NOMO-1 treated with DMSO at 0.1 percent for 48 hours (cell line): Measurements from ENCODE around the gene ARRB1.
A peak's percentile ranks its signal among the peaks of the same experiment; 100 is the strongest.
"Not testable (repeated sequence)": the region's sequence is repeated elsewhere in the genome, so short reads cannot be mapped to it uniquely, and the experiment has no call there.

ENCODE experiments used
- DNase-seq: peaks from one replicate; lab custom pipeline; 2025; ENCODE audit not compliant: unreplicated experiment; lab: John Stamatoyannopoulos, UW

Gene ARRB1

GRCh38 chr11:75277991-75278790 is 73.3 kb downstream of the ARRB1 start:
- no peak for DNase-seq

DNA sequence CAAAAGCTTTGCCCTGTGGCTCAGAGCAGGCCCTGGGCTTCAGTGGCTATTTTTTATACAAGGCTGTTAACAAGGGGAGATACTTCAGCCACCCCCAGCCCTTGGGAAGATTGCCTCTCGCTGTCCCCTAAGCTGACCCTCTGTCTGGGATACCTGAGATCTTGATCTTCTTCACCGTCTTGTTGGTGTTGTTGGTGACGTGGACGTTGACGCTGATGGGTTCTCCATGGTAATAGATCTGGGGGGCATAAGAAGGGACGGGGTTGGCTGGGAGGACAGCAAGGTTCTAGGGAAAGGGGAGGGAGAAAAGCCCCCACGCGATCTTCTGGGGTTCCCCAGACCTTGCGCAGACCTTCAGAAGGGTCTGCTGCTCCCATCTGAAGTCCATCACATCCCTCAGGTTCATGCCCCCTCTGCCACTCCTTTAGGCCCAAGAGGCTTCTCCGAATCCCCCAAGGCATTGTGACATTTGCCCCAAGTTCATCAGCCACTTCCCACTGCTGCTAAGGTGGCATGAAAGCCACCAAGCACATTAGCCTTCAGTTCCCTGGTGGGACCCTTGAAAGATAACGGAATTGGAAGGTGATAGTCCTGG is 74.2 kb downstream of the ARRB1 start:
- no peak for DNase-seq

DNA sequence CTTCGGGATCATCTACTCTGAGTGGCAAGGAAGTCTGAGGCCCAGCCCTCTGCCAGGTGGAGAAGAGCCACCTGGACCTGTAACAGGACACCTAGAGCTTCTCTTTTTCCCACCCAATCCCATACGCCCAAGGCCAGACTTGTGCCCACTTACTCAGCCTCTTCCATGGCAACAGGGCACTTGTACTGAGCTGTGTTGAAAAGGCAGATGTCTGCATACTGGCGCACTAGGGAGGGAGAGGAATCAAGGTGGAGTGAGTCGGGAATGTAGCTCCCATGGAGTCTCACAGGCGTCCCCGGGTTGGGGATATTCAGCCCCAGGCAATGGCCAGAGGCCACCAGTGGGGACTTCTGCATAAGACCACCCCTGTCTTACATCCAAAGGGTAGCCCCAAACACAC is 74.8 kb downstream of the ARRB1 start:
- no peak for DNase-seq

GRCh38 chr11:75276186-75276585 is 75.3 kb downstream of the ARRB1 start:
- DNase-seq = no peak

GRCh38 chr11:75275581-75275980 is 75.9 kb downstream of the ARRB1 start:
- DNase-seq = no peak

DNA sequence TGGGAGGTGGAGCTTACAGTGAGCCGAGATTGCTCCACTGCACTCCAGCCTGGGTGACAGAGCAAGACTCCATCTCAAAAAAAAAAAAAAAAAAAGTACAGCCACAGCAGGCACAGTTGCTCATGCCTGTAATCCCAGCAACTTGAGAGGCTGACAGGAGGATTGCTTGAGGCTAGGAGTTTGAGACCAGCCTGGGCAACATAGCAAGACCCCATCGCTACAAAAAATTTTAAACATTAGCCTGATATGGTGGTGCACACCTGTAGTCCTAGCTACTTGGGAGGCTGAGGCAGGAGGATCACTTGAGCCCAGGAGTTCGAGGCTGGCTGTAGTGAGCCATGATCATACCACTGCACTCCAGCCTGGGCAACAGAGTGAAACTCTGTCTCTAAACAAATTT is 76.7 kb downstream of the ARRB1 start:
- not testable (repeated sequence) for DNase-seq

DNA sequence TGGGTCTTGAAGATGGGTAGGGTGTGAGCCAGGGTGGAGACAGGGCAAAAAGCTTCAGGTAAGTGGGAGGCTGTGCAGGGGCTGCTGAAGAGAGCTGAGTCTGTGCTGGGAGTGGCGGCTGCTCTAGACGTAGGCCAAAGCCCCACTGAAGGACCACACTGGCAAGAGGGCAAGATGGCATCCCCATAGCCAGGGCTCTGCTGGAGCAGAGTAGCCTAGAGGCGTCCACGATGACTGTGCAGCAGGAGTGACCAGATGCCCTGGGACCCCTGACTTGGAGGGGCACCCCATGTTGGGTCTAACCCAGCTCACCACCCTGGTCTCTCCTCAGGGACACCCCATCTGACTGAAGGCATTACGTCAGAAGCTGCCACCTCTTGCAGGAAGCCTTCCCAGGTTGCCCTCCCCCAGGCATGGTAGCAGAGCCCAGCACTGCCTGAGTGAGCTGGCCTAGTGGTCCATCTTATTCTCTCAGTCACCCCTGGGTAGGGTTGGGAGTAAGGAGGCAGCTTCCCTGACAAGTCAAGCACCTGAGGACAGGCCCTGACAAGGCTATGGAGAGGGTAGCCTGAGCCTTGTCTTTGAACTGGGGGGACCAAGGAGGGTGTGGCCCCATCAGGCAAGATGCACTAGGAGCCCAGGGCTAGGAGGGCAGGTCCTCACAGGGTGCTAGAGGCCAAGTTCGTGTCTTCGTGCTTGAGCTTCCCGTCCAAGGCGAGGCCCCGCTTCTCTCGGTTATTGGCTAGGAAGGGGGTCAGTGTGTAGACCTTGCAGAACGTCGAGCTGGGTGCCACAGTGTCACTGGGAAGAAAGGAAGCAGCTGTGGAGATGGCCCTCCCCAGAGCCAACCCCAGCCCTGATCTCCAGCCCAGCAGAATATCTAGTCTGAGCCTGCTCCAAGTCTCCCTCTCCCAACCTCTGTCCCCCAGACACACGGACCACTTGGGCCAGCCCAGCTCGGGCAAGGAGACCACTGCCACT is 77.8 kb downstream of the ARRB1 start:
- DNase-seq = no peak

DNA sequence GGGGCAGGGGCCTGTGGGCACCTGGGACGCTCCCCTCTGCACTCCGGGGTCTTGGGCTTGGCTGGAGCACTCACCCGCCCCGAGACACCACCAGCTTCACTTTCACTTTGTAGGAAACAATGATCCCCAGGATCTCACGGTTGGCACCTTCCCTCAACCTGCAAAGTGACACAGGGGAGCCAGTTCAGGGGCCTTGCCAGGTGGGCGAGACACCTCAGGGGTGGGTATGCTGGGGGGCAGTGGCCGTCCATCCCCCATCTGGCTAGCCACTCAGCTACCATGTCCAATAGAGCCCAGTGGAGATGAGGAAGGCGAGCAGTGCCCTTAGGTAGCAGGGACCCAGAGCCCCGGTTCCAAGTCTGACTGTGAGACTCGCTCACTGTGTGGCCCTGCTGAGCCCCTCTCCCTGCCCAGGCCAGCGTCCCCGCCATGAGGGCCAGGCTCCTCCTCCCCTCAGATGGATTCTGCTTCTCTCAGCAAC is 78.6 kb downstream of the ARRB1 start:
- no peak for DNase-seq

DNA sequence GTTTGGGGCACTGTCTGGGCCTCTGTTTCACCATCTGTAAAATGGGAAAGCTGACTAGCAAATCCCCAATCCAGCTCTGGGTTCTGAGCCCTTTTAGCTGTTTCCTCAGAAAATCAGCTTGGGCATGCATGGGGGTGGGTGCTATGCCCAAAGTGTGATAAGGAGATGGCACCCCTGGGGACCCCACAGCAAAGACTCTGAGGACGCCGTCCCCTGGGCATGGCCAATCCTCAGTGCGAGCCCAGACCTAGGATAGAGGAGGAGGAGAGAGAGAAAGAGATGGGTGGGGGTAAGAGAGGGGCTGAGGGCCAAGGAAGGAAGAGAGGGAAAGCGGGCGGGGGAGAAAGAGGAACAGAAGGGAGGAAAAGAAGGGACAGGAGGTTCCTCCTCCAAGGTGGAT is 79.1 kb downstream of the ARRB1 start:
- DNase-seq = no peak

GRCh38 chr11:75271730-75272129 is 79.7 kb downstream of the ARRB1 start:
- DNase-seq = no peak

DNA sequence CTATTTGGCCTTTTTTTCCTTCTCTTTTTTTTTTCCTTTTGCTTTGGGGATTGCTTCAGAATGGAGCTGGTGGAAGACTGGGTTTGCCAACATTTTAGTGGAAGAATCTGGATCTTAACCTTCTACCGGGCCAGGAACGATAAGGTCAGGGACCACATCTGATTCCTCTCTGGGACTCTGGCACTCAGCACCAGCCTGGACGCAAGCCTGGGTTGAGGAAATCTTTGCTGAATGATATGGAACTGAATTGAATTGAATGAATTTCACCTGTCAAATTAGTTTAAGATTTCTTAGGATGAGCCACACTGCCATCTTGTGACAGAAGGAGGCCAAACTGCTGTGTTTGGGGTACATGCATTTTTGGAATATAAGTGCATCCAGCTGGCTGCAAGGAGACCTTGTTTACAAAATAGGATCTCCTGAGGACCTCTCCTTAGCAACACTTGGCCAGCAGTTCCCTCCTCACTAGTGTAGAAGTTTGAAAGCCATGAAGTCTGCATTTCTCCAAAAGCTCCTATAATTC is 80.5 kb downstream of the ARRB1 start:
- no peak for DNase-seq

- no peak for DNase-seq
Observed at GRCh38 chr11:75269896-75270295, 81.6 kb downstream of the ARRB1 start.

- no peak for DNase-seq
Observed at GRCh38 chr11:75269367-75269660, 82.1 kb downstream of the ARRB1 start.

- no peak for DNase-seq
Observed at GRCh38 chr11:75268626-75269366, 82.7 kb downstream of the ARRB1 start.

- DNase-seq = no peak
Observed at GRCh38 chr11:75267171-75267970, 84.1 kb downstream of the ARRB1 start.

DNA sequence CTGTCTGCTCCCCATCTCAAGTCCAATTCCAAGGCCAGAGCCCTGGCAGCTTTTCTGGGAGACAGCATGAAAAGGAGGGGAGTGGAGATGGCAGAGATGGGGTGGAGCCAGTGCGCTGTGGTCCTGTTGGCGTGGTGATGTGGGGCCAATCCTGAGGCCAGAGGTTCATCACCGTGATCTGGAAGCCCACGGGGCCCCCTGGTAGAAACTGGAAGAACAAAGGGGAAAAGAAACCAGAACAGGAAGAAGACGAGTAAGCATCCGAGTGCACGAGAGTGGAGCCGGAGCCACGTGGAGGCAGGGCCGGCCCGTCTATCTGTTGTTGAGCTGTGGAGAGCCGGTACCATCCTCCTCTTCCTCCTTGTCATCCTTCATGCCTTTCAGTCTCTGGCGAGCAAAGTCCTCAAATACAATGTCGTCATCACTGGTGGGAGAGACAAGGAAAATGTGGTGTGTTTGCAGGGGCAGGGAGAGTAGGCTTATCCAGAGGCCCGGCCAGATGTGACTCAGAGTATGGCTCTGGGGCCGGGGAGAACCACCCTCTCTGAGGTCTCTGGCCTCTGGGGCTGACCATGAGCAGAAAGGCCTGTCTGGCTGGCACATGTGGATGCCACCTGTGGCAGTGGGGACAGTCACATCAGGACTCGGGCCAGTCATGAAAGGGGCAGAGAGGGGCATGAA is 85.5 kb downstream of the ARRB1 start:
- DNase-seq = peak; percentile 68

- no peak for DNase-seq
Observed at GRCh38 chr11:75264971-75265370, 86.5 kb downstream of the ARRB1 start.

- no peak for DNase-seq
Observed at GRCh38 chr11:75264356-75264755, 87.1 kb downstream of the ARRB1 start.

DNA sequence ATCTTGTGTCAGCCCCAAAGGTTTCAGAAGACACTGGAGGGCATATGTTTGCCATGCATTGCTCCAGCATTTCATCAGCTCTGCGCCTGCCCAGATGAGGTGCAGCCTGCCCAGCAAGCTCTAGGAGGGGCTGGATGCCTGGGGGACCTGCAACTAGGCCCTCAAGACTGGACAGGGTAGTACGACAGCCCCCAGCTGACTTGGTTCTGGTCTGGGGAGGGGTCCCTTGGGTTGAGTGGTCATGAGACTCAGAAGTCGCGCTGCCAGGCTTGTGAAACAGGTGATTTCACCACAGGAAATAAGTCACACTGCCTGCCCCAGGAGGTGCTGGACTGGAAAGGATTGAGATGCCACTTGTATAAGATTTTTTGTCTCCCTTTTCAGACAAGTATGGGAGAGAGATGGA is 87.5 kb downstream of the ARRB1 start:
- DNase-seq = peak; percentile 50
